Measurements from ENCODE around the gene CEP72.
"Not testable (repeated sequence)": the region's sequence is repeated elsewhere in the genome, so short reads cannot be mapped to it uniquely, and the experiment has no call there.

CEP72 gene

GRCh38 chr5:603081-603998 is 8.8 kb upstream of the CEP72 start:
- TF ChIP-seq POLR2A (IDR thresholded peaks at IDR 0.05; ENCODE audit: extremely low read depth, insufficient read length) (no peak), CTCF (IDR thresholded peaks at IDR 0.05; ENCODE audit: low read depth, low read length) (no peak), MYC (IDR thresholded peaks at IDR 0.05; ENCODE audit: low read depth, low read length) (no peak)
- TF ChIP-seq, protein P1, sequence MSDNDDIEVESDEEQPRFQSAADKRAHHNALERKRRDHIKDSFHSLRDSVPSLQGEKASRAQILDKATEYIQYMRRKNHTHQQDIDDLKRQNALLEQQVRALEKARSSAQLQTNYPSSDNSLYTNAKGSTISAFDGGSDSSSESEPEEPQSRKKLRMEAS (IDR thresholded peaks at IDR 0.05; ENCODE audit: low read depth, low read length): no peak
- no peak for DNase-seq (ENCODE audit: low read depth)
- no peak overlapping the region for H3K4me3 ChIP-seq (ENCODE audit: low read depth, low read length)

DNA sequence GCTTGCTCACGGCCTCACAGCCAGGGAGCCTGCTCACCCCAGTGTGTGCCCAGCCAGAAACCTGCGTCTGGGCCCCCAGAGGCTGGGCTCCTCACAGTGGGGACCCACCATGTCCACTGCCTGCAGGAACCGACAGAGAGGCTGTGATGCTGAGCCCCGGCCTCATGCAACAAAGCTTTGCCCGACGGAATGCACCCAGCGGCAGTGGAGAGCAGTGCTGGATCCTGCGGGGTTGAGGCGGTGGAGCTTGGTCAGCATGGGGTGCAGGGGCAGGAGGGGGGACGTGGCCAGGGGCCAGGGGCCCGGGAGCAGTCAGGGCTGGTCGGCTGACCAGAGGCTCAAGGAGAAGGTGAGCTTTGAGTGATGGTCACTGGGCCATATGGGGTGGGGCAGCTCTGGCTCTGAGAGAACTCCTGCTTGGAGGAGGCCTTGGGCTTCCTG is 7.7 kb upstream of the CEP72 start:
- DNase-seq (ENCODE audit: low read depth): no peak
- H3K4me3 ChIP-seq (ENCODE audit: low read depth, low read length): no peak overlapping the region
- TF ChIP-seq POLR2A (IDR thresholded peaks at IDR 0.05; ENCODE audit: extremely low read depth, insufficient read length) (no peak), MYC (IDR thresholded peaks at IDR 0.05; ENCODE audit: low read depth, low read length) (no peak), CTCF (IDR thresholded peaks at IDR 0.05; ENCODE audit: low read depth, low read length) (no peak)
- TF ChIP-seq, protein P1 (IDR thresholded peaks at IDR 0.05; ENCODE audit: low read depth, low read length): no peak

DNA sequence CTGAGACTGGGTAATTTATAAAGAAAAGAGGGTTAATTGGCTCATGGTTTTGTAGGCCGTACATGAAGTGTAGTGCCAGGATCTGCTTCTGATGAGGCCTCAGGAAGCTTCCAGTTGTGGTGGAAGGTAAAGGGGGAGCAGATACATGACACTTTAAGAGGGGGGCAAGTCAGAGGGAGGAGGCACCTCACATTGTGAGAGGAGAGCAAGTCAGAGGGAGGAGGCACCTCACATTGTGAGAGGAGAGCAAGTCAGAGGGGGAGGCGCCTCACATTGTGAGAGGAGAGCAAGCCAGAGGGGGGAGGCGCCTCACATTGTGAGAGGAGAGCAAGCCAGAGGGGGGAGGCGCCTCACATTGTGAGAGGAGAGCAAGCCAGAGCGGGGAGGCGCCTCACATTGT is 7.0 kb upstream of the CEP72 start:
- not testable (repeated sequence) for DNase-seq (ENCODE audit: low read depth); H3K4me3 ChIP-seq (ENCODE audit: low read depth, low read length)

DNA sequence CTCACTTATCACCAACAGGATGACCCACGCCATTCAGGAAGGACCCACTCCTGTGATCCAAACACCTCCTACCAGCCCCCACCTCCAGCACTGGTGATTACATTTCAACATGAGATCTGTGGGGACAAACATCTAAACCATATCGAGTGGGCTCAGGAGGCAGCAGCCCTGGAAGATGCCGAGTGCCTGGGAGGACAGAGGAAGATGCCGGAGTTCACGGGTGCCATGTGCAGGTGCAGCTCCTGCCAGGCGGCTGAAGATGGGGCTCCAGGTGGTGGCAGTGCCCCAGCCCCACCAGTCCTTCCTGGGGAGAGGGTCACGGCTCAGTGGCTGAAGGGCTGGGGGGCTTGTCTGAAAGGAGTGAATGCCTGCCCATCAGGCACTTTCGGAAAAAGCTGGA is 6.1 kb upstream of the CEP72 start:
- TF ChIP-seq MYC (IDR thresholded peaks at IDR 0.05; ENCODE audit: low read depth, low read length): no peak
- TF ChIP-seq, protein P1 (IDR thresholded peaks at IDR 0.05; ENCODE audit: low read depth, low read length): no peak
- no peak for TF ChIP-seq POLR2A (IDR thresholded peaks at IDR 0.05; ENCODE audit: extremely low read depth, insufficient read length)
- TF ChIP-seq CTCF (IDR thresholded peaks at IDR 0.05; ENCODE audit: low read depth, low read length): no peak
- DNase-seq (ENCODE audit: low read depth): no peak
- no peak overlapping the region for H3K4me3 ChIP-seq (ENCODE audit: low read depth, low read length)

DNA sequence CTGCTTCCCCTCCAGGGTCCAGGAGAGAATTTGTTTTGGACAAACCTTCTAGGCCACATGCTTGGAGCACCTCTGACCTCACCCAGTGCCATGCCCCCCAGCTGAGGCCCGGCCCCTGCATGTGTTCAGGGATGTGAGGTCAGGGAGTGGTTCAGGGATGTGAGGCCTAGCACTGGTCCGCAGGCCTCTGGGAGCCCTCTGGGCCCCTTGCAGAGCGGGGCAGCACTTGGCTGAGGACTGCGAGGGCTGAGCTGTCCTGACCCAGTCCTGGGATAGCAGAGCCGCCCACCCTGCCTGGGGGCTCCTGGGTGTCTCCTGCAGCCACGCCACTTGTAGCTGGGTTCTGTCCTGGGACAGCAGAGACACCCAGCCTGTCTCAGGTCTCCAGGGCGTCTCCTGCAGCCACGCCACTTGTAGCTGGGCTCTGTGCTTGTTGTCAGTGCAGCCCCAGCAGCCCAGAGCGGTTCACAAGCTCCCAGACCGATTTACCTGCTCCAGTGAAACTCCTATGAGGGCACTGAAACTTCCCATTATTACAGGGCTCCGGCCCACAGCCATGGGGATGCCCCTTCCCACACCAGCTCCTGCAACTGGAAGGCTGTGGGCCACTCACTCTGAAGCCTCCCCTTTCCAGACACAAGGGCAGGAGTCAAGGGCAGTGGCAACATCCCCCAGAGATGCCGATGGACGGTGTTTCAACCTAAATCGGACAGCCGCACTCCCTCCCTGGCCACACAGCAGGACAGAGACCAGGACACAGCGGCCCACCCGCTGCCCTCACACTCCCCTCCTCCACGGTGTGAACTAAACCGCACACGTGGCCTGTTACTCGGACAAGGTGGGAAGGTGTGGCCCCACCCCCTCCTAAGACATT is 5.4 kb upstream of the CEP72 start:
- no peak overlapping the region for H3K4me3 ChIP-seq (ENCODE audit: low read depth, low read length)
- DNase-seq (ENCODE audit: low read depth): no peak
- TF ChIP-seq POLR2A (IDR thresholded peaks at IDR 0.05; ENCODE audit: extremely low read depth, insufficient read length) (no peak), MYC (IDR thresholded peaks at IDR 0.05; ENCODE audit: low read depth, low read length) (no peak), CTCF (IDR thresholded peaks at IDR 0.05; ENCODE audit: low read depth, low read length) (no peak)
- TF ChIP-seq, protein P1 (IDR thresholded peaks at IDR 0.05; ENCODE audit: low read depth, low read length): no peak

Data from NB4 (cell line).